Left renal pelvis (tissue), 4 donors: Measurements from ENCODE around the gene PCBP4. TPM values are rescaled to one million over a fixed set of nuclear protein-coding genes. Genes with fewer than 3 reads are reported as not detected.

Experiments used
- DNase-seq, 4 donors: peaks; one replicate each; pipeline ENCODE4 v3.0.0-alpha.2; 2013; ENCODE audit warnings: low read depth in 4 of 4, low spot score in 3 of 4
- polyA plus RNA-seq, 4 donors: library from polyadenylated mRNA; unstranded; fragments of 120-200 nt; gene quantifications; one replicate each; pipeline ENCODE4 v1.2.1, GENCODE V29; 2013; ENCODE audit not compliant: insufficient read length in 4 of 4

The PCBP4 gene
- polyA plus RNA-seq, 4 donors: 49.4 to 80.4 (median 54.2) TPM

GRCh38 chr3:51958603-51959521, 8.4 kb downstream of the PCBP4 start:
- no peak for DNase-seq

DNA sequence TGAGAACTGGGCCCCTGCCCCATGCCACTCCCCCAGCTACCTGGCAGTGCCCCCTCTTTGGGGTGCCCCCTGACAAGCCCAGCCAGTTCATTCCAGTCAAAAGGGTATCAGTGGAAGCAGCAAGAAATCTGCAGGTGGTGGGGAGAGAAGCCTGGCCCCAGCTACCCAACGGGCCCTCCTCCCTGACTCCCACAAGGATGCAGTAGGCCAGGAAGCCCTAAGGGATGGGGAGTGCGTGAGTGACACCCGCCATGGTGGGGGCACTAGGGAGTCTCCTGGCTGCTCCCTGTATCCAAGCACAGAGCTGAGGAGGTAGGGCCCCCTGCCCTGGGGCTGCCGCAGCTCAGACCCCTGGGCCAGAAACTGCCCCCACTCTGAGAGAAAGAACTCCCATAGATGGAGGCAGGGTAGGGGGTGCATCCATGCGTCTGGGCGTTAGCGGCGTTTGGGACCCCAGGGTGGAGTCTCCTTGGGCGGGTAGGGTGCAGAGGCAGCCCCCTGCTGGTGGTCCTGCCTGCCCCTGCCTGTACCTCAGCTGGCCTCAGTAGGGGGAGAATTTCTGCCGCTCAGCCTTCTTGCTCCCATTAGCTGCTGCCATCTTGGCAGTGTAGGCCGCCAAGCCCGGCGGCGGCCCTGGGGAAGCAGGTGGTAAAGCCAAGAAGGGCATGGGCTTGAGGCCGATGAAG, 9.6 kb downstream of the PCBP4 start:
- DNase-seq: no peak

- peak in 1 of 4 donors; percentile 44 for DNase-seq
Measured at GRCh38 chr3:51955893-51956770, 11.1 kb downstream of the PCBP4 start.

DNA sequence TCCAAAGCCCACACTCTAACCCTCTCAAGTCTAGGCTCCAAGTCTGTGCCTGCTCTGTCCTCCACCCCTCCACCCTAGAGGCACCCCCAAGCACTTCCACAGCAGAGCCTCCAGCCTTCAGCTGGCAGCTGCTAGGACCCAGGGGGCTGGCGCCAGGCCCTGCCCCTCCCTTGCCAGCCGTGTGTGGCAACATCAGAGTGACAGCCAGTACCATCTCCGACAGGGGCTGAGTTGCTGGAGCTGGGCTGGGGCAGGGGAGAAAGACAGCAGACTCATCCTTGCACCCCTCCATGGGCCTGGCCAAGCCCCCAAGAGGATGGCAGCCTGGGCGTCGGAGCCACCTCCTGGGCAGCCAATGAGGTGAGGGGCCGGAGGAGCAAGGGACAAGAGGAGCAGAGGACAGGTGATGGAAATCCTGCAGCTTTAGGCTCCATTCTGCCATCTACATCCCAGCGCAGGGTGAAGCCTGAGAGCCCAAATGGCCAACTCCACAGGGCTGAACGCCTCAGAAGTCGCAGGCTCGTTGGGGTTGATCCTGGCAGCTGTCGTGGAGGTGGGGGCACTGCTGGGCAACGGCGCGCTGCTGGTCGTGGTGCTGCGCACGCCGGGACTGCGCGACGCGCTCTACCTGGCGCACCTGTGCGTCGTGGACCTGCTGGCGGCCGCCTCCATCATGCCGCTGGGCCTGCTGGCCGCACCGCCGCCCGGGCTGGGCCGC, 11.9 kb downstream of the PCBP4 start, which contains the start of gene GPR62:
TSS of gene GPR62 (plus strand) at position 207 of the 718 bp plus-strand sequence. CDS start at position 479, 272 bp downstream.
- no peak for DNase-seq

GRCh38 chr3:51954713-51955112, 12.5 kb downstream of the PCBP4 start:
- no peak for DNase-seq

DNA sequence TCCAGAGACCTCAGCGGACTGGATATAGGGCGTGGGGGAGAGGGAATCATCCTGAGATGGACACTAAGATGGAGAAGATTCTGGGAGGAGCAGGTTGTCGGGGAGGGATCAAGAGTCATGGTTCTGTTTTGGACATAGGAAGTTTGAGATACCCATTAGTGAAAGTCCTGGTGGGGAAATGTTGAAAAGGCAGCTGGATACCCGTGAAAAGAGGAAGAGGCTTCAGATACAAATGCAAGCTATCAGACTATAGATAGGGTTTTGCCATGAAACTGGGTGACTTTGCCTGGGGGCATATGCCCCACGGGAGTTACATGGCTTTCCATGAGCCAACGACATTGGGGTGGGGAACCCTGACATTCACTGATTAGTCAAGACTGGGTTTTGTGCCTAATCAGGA, 13.1 kb downstream of the PCBP4 start:
- no peak for DNase-seq

- DNase-seq: no peak
Measured at GRCh38 chr3:51953445-51953844, 13.8 kb downstream of the PCBP4 start.

GRCh38 chr3:51950899-51951298, 16.4 kb downstream of the PCBP4 start:
- DNase-seq: no peak

DNA sequence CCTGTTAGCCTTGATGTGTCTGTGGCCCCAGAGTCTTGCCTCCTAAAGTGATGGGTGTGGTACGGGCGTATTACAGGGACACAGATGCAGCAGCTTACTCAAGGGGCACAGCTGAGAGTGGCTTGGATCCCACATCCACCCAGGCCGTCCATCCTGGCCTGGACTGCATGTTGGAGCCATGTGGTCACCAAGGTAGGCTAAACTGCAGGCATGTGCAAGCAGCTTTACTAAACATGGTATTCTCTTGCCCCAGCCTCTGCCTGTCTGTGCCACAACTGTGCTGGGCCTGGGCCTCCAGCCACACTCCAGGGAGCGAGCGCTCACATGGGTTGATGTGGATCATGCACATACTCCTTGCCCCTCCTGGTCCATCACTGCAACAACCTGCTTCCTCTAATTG, 18.1 kb downstream of the PCBP4 start:
- no peak for DNase-seq

DNA sequence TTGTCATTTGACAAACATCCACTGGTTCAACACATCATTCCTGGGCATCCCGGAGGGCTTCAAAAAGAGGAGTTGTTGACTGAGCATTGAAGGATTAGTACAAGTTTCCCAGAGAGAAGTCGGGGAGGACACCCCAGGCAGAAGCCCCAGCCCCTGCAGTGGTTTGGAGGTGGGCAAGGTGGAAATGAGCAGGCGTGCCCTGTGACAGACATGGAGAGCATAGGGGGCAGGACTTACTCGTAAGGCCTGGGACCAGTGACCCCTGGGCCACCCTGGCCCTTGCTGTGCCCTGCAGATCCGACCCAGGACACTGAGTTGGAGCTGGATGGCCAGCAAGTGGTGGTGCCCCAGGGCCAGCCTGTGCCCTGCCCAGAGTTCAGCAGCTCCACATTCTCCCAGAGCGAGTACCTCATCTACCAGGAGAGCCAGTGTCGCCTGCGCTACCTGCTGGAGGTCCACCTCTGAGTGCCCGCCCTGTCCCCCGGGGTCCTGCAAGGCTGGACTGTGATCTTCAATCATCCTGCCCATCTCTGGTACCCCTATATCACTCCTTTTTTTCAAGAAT, 19.2 kb downstream of the PCBP4 start:
- DNase-seq: no peak

- no peak for DNase-seq
Measured at GRCh38 chr3:51947215-51947900, 19.9 kb downstream of the PCBP4 start.

DNA sequence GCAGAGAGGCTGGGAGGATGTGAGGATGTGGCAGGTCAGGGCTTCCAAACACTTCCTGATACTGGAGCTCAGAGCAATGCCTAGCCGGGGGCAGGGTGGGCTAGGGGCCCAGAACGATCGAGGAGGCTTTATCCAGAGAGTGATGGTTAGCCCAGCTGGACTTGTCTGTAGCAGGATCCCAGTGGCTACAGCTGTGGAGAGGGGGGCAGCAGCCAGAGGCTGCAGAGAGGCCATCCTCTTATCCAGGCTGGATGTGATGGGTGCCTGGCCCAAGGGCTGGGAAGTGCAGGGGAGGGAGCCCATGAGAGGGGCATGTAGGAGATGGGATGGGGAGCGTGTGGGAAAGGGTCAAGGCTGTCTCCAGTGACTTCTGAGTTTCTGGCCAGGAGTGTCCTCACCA, 20.5 kb downstream of the PCBP4 start:
- no peak for DNase-seq

DNA sequence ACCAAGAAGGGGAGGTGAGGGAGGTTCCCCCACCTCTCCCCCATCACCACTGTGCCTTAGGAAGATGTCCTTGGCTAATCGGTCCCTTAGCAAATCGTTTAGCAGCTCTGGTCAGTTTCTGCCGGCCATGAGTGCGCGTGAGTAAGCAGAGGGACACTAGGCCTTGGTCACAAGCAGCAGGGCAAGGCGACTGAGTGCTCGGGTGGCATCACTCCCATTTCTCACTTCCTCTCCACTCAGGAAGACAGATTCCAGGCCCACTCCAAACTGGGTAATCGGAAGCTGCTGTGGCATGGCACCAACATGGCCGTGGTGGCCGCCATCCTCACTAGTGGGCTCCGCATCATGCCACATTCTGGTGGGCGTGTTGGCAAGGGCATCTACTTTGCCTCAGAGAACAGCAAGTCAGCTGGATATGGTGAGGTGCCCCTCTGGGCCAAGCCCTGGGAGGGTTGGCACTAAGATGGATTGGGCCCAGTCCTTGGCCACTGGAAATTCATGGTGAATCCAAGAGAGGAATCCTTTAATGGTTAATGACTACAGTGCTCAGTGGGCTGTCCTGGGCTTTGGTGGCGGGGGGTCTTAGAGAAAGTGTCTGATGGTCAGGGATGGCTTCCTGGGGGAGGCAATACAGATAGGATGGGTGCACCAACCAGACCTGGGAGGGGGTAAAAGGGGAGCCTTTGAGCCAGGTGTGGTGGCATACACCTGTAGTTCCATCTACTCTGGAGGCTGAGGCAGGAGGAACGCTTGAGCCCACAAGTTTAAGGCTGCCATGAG, 21.1 kb downstream of the PCBP4 start:
- DNase-seq: no peak

DNA sequence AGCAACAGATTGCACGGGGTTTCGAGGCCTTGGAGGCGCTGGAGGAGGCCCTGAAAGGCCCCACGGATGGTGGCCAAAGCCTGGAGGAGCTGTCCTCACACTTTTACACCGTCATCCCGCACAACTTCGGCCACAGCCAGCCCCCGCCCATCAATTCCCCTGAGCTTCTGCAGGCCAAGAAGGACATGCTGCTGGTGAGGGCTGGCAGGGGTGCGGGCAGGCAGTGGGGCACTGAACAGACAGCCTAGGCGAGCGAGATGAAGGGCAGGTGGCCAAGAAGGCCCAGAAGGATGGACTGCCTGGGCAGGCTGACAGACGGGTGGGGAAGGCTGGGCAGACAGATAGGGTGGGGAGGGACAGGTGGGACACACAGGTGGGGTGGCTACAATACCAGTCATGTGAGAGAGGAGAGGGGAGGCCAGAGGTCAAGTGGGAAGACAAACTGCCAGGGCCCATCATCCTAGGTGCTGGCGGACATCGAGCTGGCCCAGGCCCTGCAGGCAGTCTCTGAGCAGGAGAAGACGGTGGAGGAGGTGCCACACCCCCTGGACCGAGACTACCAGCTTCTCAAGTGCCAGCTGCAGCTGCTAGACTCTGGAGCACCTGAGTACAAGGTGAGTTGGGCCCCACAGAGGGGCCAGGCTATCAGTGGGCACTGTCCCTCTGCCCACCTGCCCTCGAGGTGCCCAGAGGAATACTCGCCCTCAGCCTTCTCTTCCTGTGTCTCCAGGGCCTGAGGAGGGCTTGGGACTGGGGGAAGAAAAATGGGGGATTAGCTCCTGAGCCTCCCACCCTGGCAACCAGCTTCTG, 22.0 kb downstream of the PCBP4 start:
- DNase-seq: no peak

DNA sequence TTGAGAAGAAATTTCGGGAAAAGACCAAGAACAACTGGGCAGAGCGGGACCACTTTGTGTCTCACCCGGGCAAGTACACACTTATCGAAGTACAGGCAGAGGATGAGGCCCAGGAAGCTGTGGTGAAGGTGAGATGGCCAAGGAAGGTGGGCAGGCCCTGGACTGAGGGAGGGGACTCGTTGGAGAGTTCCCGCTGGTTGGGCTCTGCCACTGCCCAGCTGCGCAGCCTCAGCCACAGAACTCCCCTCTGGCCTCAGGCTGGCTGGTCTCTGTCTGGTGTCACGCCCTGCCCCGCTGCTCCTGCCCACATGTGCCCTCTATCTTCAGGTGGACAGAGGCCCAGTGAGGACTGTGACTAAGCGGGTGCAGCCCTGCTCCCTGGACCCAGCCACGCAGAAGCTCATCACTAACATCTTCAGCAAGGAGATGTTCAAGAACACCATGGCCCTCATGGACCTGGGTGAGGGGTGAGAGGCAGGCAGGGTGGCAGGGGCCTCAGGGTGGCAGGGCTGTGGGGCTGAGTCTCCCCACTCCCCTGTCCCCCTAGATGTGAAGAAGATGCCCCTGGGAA, 22.7 kb downstream of the PCBP4 start:
- DNase-seq: no peak

DNA sequence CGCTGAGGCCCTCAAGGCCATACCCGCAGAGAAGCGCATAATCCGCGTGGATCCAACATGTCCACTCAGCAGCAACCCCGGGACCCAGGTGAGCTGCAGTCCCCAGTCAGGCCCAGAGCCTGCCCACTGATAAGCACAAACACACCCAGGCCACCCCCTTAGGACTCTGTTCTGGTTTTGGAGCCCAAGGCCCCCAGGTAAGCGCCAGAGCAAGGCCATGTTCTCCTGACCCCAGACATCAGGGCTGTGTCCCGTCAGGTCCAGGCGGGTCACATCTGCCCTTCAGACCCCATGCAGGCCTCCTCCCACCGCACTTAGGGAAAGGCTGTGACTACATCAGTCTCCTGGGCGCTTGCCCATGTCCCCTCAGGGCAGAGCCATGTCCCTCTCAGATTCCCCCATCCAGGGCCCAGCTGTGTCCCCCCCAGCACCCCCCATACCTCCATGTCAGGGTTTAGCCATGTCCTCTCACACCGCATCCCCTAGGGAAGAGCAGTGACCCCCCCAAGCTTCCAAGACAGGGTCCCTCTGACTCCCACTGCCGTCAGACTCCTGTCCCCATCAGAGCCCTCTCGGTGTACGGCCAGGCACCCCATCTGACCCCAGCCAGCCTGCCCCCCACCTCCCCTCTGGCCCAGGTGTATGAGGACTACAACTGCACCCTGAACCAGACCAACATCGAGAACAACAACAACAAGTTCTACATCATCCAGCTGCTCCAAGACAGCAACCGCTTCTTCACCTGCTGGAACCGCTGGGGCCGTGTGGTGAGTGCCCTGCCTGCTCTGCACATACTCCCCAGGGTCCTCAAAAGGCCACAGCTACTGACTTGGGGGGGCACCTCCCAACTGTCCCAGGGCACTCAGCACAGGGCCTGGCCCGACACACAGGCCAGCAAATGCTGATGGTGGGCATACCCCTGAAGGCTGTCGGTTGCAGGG, 23.5 kb downstream of the PCBP4 start:
- DNase-seq: no peak
